Measurements from ENCODE around the gene ATXN10.

ATXN10 gene

DNA sequence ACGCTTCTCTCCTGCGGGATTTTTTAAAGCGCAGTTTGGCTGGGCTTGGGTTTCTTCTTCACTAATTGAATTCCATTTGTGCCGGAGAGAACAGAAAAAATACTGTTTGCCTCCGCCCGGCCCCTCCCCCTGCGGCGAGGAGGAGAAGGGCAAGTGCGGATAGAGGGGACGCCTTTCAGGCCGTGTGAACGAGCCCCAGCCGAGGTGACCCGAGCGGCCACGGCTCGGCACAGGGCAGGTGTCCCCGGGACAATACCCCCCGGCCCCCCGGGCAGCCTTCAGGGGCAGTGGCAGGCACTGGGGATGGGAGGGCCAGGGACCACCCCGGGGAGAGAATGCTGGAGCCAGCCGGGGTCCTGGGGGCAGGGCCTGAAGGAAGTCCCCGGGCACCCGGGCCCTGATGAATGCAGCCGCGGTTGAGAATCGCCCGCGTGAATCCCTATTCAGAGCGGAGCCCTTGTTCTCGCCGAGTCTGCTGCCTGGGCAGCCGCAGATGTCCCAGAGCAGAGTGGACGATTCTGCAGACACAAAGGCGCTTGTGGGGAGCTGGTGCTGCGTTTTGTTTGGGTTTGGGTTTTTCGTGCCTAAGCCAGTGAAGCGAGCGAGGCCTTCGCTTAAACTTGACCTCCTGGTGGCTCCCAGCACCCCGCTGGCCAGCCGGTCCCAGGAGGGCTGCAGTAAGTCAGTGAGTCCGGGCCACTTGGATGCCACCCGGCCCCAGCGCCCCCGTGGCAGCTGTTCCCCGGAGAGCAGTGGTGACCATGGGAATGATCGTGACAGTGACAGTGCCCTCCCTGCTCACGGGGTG is 209.3 kb downstream of the ATXN10 start:
- no peak for DNase-seq

DNA sequence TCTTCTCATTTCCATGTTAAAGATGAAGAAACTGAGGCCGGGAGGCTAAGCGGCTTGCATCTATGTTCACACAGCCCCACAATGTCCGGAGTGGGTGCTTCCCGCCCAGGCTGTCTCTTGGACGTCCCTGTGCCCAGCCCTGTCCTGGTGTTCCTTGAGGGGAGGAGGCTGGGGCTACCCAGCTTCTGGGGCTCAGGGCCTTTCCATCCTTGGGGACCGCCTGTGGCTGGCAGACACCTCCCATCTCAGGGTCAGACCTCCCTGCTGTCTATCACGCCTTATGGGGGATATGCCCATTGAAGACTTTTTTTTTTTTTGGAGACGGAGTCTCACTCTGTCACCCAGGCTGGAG is 209.9 kb downstream of the ATXN10 start:
- no peak for DNase-seq

DNA sequence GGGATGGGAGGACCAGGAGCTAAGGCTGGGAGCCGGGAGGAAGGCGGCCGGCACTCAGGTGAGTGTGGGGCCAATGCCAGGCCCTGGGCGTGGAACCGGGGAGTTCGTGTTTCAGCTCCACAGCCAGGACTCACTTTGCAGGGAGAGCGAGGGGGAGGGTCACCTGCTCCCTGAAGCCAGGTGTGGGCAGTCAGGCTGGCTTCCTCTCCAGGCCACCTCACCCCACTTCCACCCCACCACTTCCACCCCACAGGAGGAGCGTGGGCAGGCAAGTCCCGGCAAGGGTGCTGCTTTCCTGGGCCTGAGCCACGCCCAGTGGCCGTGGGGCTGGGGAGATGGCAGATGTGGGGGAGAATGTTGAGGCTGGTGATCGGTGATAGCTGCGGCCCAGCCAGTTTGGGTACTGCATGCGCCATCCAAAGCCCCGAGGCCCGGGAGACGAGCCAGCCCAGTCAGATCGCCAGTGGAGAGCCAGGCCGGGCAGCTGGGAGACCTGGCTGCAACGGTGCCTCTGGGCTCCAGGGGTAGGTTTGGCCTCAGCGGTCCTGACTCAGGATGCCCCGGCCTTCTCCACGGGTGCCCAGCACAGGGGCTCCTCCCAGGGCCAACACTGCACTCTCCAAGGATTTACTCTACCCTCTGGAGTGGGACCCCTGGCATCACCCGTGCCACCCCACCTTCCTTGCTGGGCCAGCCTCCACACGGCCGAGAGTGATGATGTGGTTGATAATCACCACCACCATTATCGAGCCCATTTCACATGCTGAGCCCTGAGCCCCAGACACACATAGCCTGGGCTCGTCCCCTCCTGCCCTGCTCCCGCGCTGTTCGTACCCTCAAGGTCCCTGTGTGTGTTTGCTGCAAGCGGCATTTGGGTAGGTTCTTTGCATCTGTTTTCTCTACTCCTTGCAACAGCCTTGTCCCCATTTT is 211.5 kb downstream of the ATXN10 start:
- no peak for DNase-seq

DNA sequence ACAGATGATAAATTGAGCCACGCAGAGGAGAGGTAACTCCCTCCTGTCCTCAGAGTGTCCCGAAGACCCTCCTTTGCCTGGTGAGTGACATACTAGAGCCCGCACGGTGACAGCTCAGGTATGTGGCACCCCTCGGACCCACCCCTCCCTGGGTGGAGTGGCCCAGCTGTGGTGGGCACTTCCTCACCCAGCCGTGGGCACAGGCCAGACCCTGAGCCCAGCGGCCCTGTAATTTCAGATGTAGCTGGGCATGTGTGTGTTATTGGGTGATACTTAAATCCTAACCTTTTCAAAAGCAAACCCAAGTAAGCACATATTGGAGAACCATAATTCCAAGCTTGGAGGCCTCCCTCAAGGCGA is 212.2 kb downstream of the ATXN10 start:
- no peak for DNase-seq

DNA sequence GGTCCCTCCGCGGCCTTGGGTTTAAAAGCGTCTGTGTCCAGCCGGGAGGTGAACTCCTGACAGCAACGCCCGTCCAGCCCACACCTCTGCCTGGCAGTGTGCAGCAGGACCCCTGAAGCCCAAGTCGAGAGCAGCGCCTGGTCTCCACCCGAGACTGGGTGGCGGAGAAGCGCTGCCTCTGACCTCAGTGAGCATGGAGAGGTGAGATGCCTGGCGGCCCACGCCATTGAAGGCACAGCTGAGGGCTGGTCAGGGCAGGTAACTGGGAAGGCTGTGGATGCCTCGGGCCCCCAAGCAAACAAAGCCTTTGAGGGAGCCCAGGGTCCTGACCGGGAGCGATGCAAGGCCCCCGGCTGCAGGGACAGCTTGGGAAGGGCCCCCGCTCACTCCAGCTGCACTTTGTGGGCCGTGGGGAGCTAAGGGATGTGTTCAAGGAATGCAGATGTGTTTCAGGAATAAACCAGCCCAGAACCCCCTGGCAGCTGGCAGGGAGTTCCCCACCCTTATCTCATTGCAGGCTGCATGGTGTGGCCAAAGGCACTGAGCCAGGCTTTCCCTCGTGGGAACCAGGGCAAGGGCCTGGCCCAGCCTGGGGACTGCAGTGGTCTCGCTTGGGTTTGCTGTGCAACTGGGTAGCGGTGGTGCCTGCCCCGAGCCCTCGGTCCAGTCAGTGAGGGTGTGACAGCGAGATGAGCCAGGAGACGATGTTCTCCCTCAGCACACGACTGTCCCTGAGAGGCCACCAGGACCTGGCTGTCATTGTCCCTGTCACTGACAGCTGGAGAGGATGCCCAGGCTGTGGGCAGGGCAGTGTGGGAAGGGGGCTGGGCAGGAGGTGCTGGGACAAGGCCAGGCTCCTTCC is 212.8 kb downstream of the ATXN10 start:
- DNase-seq = no peak

DNA sequence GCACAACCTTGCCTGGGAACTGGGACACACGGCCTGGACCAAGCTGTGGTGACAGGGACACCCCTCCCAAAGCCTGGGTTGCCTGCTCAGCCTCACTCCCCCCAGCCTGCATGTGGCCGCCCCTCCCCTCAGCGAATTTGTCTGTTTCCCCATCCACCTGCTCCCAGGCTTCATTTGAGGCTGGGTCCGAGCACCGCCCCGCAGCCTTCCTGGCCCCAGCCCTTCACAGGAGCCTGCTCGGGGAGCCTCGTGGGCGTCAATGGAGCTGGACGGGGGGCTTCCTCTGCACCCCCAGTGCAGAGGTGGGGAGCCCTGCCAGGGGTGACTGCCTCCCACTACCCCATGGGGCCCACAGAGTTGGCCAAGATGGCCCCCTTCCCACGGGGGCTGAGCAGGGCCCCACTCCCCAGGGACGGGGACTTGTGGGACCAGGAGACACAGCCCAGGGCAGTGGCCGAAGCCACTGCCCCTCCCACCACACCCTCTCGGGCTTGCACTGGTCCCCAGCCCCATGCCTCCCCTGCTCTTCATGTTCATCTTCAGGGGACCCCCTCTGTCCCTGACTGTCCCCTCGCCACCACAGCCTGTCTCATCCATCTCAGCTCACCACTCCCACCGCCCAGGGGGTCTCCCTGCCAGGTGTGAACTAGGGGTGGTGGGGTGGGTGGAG is 213.7 kb downstream of the ATXN10 start:
- DNase-seq = no peak

DNA sequence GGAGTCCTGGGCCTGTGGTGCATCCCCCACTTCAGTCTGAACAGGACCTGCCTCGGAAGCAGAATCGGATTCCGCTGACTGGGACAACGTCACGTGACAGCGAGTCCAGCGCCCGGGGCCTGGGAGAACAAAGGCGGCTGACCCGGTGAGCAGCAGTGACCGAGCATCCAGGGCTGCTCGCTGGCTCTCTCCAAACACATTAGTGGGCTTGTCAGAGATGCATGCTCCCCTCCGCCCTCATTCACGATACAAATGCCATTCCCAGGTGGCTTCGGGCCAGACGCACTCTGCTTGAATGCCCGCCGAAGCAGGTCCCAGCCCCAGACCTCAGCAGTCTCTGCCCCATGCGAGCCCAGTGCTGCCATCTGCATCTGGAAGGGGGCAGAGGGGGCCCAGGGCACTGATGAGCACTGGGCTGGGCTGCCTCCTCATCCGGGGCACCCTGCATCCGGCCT is 214.3 kb downstream of the ATXN10 start:
- DNase-seq = no peak

DNA sequence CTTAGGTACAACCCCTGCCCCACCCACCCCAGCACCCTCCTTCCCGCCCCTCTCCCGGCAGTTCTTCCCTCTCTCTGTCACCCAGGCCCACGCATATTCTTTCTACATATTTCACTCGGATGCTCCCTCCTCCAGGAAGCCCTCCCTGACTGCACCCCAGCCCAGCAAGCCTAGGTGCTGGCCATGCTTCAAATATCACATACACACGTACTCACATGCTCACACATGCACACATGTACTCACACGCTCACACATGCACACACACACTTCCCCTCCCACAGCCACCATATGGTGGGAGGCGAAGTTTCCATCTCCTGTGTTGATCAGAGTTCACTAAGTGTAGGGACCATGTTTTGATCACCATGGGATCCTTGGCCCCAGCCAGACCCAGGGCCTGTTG is 214.9 kb downstream of the ATXN10 start:
- no peak for DNase-seq

DNA sequence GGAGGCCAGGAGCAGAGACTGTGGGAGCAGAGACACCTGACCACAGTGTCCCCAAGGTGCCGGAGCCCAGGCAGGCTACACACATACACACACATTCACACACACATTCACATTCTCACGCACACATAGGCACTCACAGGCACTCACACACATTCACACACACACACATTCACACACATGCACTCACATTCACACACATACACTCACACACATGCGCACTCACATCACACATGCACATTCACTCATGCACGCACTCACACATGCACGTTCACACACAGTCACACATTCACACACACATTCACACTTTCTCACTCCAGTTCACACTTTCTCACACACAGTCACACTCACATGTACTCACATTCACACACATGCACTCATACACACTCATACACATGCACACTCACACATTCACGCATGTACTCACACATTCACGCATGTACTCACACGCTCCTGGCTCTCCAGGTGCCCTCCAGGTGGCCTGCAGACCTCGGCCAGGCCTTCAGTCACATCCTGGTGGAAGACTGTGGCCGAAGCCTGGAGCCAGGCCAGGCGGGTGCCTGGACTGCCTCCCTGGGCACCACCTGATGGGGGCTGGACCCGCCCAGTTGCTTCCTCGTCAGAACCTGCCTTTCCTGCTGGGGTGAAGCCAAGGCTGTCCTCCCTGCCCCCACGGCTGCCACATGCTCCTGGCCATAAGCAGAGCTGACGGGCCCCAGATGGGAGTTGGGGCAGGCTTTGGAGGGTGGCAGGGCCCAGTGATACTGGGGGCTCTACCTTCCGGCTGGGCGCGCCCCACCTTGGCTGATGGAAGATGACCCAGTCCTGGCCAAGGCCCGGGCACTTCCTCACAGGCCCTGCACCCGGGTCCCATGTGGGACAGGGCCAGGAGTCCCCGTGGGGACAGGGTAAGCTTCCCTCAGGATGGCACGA is 215.8 kb downstream of the ATXN10 start:
- no peak for DNase-seq

DNA sequence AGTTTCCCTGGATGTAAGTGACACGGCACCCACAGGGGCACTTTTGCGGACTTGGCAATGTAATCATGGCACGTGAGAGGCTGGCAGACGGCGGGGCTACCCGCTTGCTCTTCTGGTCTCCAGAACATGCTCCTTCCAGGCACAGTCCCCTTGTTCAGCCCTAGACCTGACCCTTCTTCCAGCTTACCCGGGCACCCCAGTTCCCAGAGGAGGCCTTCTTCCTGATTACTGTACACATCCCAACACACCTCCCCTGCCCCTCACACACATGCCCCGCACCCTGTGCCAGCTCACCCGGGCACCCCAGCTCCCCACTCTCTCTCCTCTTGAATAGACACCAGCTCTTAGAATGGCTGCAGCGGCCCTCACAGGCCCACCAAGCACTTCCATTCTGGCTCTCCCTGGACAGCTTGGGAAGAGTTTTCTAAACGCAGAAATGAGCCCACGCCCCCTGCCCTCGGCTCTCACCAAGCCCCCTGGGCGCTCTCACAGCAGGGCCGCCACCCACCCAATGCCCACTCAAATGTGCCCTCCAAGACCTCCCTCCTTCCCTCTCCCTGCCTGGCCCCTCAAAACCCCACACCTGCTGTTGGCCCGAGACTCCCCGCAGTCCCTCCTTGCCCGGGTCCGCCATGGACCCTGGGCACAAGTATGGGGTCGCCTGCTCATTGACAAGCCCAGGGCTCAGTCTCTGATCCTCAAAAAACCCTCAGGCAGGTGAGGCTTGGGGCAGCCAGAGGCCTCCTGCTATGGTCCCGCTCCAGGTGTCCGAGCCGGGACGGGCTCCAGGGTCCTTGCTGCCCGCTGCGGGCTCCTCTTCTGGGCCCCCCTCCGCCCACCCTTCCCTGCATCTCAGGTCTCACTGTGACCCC is 216.8 kb downstream of the ATXN10 start:
- DNase-seq = no peak

DNA sequence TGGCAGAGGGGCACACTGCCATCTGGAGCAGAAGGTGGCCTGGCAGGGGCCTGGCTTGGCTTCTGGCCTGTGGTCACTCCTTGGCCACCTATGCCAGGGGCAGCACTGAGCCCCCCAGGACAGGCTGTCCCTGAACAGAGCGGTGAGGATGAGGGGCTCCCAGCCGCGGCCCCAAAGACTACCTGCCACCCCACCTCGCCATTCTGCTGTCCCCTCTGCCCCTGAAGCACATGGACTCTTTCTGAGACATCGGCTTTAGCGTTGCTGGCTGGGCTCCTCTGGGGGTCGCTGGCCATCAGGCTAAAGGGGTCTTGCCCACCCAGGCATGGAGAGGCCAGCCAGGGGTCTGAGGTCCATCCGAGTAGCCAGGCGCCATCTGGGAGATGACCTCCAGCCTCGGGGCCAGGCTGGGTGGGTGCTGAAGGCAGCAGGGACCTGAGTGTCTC is 217.5 kb downstream of the ATXN10 start:
- no peak for DNase-seq

DNA sequence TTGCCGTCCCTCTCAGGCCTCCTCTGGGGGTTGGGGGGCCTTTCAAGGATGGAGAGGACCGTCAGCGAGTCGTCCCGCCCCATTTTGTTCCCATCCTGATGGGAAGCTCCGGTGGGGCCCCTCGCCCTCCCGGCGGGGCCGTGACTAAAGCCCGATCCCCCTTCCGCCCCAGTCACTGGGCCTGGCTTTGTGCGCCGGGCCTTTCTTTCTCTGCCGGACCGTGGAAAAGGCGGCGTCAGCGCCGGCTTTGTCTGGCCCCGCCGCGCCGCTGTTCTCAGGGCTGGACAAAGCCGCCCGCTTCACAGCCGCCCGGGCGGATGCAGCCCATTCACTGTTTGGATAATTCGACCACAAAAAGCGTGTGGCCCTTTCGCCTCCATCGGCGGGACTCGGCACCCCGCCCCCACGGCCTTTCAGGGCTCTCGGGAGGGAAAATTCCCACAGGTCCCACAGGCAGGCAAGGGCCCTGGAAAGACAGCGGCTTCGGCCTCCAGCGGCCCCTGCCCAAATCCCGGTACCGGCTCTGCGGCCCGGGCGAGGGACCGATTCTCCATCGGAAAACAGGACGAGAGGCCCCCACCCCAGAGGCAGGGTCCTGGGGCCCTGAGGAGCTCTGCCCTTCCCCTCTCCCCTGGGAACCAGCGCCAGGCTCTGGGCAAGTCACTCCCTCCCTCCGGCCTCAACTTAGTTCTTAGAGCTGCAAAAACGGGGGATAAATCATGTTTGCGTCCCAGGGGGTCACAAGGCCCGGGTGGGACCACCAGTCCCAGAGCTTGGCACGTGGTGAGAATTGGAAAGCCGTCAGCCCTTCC is 218.1 kb downstream of the ATXN10 start:
- DNase-seq = no peak

DNA sequence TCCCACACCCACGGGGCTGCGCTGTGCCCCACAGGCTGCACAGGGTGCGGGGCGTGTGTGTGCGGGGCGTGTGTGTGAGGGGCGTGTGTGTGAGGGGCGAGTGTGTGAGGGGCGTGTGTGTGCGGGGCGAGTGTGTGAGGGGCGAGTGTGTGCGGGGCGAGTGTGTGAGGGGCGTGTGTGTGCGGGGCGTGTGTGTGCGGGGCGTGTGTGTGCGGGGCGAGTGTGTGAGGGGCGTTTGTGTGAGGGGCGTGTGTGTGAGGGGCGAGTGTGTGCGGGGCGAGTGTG is 218.7 kb downstream of the ATXN10 start:
- DNase-seq = no peak

DNA sequence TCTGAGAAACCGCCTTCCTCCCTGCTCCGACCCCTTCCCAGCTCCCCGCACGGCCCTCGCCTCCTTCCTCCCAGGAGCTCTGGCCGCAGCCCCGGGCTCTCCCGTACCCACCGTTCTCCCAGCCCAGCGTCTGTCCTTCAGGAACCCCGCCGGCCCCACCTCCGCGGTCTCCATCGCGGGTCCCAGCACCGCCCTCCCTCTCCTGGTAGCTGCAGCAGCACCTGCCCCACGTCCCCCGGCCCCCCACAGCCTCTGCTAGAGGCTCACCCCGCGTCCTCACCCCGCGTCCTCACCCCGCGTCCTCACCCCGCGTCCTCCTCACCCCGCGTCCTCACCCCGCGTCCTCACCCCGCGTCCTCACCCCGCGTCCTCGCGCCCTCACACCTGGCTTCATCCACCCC is 219.4 kb downstream of the ATXN10 start:
- DNase-seq = no peak

DNA sequence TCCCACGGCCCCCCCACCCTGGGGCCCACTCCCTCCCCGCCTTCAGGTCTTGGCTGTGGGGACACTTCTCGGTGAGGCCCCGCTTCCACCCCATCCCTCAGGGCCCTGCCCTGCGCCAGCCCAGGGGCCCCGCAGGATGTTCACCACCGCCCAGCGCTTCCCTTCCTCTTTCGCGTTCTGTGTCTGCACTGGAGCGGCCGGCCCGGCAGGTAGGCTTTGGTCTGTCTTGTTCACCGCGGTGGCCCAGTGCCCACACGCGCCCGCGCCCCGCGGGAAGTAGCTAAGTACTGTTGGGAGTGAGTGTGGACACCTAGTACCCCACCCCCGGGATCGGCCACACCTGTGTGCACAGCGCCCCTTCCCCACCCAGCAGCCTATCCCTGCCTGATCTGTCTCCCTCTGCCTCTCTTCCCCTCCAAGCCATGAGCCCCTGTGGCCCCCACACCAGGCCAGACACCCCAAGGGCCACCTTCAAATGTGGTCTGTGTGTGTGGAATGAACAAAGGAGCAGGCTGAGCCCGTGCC is 219.9 kb downstream of the ATXN10 start:
- no peak for DNase-seq

DNA sequence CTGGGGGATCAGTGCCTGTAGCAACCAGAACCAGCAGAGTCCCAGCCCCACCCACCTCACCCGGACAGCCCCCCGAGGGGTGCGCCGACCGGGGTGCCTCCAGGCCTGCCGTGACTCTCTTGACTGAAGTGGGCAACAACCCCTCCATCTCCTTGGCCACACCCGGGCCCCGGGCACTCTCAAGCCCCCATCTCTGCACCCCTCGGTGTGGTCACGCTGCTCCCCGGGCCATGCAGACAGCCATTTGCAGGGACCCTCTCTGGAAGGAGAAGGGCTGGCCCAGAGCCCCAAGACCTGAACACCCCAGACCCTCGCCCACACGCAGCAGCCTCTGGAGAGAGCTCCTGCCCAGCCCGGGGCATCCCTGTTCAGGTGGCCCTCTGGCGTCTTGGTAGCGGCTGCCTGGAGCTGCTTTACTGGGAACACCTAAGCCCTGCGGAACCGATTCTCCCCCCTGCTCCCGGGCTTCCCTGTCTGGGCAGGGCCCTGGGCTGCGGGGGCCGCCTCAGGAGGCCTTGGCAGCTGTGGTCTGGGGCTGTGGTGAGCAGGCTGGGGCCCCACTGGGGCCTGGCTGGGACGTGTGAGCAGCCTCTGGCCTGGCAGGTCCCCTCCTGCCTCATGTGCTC is 220.5 kb downstream of the ATXN10 start:
- no peak for DNase-seq

DNA sequence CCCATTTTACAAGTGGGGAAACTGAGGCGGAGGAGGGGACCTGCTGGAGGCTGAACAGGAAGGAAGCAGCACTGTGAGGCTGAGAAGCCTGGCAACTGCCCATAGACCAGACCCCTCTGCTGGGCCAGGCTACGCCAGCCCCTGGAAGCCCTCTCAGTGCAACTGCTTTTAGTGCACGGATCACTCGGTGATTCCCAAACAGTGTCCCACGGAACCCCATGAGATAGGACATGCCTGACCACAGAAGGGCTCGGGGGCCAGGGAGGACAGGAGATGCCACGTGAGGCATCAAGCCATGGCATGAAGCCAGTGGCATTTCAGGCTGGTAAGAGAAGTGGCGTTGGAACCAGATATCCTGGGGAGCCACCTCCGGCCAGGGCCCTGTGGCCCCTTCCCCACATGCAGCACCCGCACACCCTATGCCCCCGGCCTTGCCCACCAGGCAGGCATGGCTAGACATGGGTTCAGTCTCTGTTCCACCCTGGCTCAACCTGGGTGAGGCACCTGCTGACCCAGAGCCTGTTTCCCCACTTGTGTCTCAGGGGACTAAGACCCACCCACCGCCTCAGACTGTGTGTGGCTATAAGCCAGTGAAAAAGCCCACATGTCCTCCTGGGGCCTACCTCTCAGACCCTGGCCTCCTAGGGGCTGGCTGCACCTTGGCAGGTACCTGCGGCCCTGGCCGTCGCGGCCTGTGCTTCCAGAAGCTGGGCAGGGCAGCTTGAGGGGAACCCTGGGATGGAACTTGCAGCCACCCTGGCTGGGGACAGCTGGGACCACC is 221.2 kb downstream of the ATXN10 start:
- no peak for DNase-seq

DNA sequence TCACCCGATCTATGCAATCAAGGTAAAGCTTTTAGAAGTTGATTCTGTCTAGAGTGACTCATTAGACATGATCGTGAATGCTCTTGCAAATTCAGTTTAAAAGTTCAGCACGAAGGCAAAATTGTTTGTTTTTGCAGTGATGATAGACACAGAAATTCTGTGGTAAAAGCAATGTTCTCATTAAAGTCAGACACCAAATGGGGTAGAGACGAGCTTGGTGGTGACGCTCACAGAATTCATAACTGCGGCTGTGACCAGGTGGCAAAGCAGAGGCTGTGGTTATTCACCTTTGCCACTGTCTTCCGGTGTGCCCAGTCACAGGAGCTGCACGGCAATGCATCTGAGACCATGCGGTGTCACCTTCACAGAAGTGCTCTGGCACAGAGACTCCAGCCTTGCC is 221.9 kb downstream of the ATXN10 start:
- DNase-seq = no peak
